ENCODE data around the gene CAPN9. TPM values are rescaled to one million over a fixed set of nuclear protein-coding genes. Genes with fewer than 3 reads are reported as not detected.

Gene CAPN9
- total RNA-seq, 4 donors from 2014 or later: not detected

GRCh38 chr1:230701434-230701833 is 45.8 kb upstream of the CAPN9 start:
- no peak for ATAC-seq
- Histone ChIP-seq H3K4me1 (peaks cover 0 to 7% of the 10 kb centered on the region in 2 donors), H3K36me3 (no peaks in the 10 kb centered on the region), H3K27me3 (no peaks in the 10 kb centered on the region), H3K9me3 (no peaks in the 10 kb centered on the region), H3K4me3 (no peak overlapping the region), H3K27ac (no peak overlapping the region)
- no peak for DNase-seq
- intact Hi-C loops (cut with DNase I; ENCODE audit: low total_unique reads) (no loop called here), in situ Hi-C loops (cut with MboI; ENCODE audit: low sequenced_read_pairs in 4 of 4) (no loop called here)
- TF ChIP-seq CTCF (IDR thresholded peaks at IDR 0.05 in 4 of 5, conservative IDR thresholded peaks at IDR 0.05 in 1 of 5) (no peak), POLR2A (IDR thresholded peaks at IDR 0.05) (no peak)

- H3K27me3 ChIP-seq: no peaks in the 10 kb centered on the region
- H3K36me3 ChIP-seq: no peaks in the 10 kb centered on the region
- no peak overlapping the region for H3K4me3 ChIP-seq
- peaks cover 0 to 6% of the 10 kb centered on the region in 2 donors for H3K4me1 ChIP-seq
- H3K9me3 ChIP-seq: no peaks in the 10 kb centered on the region
- intact Hi-C loops (cut with DNase I; ENCODE audit: low total_unique reads) (no loop called here), in situ Hi-C loops (cut with MboI; ENCODE audit: low sequenced_read_pairs in 4 of 4) (no loop called here)
- DNase-seq (no peak), ATAC-seq (no peak)
- no peak overlapping the region for H3K27ac ChIP-seq
- TF ChIP-seq POLR2A (IDR thresholded peaks at IDR 0.05): no peak
- TF ChIP-seq CTCF (IDR thresholded peaks at IDR 0.05 in 4 of 5, conservative IDR thresholded peaks at IDR 0.05 in 1 of 5): no peak
Observed at GRCh38 chr1:230701895-230702768, 45.1 kb upstream of the CAPN9 start.

- DNase-seq (no peak), ATAC-seq (no peak)
- no peak for TF ChIP-seq POLR2A (IDR thresholded peaks at IDR 0.05)
- TF ChIP-seq CTCF (IDR thresholded peaks at IDR 0.05 in 4 of 5, conservative IDR thresholded peaks at IDR 0.05 in 1 of 5): no peak
- peaks cover 0 to 2% of the 10 kb centered on the region in 2 donors for H3K4me1 ChIP-seq
- no peaks in the 10 kb centered on the region for H3K9me3 ChIP-seq
- H3K27me3 ChIP-seq: no peaks in the 10 kb centered on the region
- H3K4me3 ChIP-seq: no peak overlapping the region
- intact Hi-C loops (cut with DNase I; ENCODE audit: low total_unique reads): no loop called here
- no peak overlapping the region for H3K27ac ChIP-seq
- no peaks in the 10 kb centered on the region for H3K36me3 ChIP-seq
- in situ Hi-C loops (cut with MboI; ENCODE audit: low sequenced_read_pairs in 4 of 4): no loop called here
Observed at GRCh38 chr1:230702934-230703678, 44.1 kb upstream of the CAPN9 start.

GRCh38 chr1:230703679-230704385 is 43.4 kb upstream of the CAPN9 start:
- in situ Hi-C loops (cut with MboI; ENCODE audit: low sequenced_read_pairs in 4 of 4) (no loop called here), intact Hi-C loops (cut with DNase I; ENCODE audit: low total_unique reads) (no loop called here)
- Histone ChIP-seq H3K27me3 (no peaks in the 10 kb centered on the region), H3K36me3 (no peaks in the 10 kb centered on the region), H3K27ac (no peak overlapping the region), H3K4me1 (peaks cover 2 to 7% of the 10 kb centered on the region in 2 donors), H3K4me3 (no peak overlapping the region), H3K9me3 (no peaks in the 10 kb centered on the region)
- TF ChIP-seq CTCF (IDR thresholded peaks at IDR 0.05 in 4 of 5, conservative IDR thresholded peaks at IDR 0.05 in 1 of 5): no peak
- no peak for TF ChIP-seq POLR2A (IDR thresholded peaks at IDR 0.05)
- ATAC-seq: no peak
- no peak for DNase-seq

All from gastrocnemius medialis (tissue), 4 donors.